HG03342 (cell line): ENCODE measurements around the gene NAGLU.
"Not testable (repeated sequence)": the region's sequence is repeated elsewhere in the genome, so short reads cannot be mapped to it uniquely, and the experiment has no call there.

Experiments
- ATAC-seq: cut with Tn5 transposase; IDR thresholded peaks from one replicate; pipeline ENCODE4 v1.9.1; 2021; ENCODE audit warnings: mild to moderate bottlenecking, moderate library complexity; ENCODE audit not compliant: unreplicated experiment

The NAGLU gene

DNA sequence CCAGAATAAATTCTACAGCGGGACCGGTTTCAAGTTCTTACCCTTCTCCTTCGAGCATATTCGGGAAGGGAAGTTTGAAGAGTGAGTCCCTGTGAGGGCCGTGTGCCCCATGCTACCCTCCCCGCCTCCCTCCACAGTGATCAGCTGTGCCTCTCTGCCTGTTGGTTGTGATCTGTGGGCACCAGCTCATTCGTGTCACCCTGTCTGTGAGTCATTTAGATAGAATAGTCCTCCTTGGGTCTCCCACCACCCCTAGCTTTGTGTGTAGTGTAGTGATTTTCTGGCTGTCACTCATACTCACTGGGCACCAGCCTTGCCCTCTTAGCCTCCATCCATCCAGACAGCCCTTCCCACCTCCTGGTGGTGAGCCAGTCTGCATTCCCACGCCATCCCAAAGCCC lies 15.0 kb upstream of the NAGLU start:
- ATAC-seq: no peak

DNA sequence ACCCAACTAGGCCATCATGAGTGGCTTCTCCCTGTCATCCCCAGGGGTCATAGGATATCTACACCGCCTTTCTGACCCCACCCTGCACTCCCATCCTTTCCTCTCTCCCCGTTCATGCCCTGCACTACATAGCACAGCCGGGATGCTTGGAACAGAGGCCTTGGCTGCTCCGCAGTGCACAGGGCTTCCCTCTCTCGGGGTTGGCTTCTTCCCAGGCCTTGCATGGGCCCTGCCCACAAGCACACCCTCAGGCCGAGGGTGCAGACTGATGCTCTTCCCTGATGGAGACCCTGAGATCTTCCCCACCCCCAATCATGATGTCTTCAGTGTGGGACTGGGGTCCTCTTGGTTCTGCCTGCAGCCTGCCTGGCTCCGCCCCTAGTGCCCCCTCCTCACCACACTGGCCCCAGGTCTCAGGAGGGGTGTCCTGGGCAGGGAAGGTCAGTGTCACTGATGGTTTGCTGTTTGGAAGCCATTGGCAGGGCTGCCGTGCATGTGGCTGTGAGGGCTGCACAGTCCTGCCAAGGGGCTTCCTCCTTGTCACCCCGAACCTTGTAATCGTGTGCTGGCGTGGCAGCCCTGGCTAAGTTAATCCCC lies 14.3 kb upstream of the NAGLU start:
- no peak for ATAC-seq

DNA sequence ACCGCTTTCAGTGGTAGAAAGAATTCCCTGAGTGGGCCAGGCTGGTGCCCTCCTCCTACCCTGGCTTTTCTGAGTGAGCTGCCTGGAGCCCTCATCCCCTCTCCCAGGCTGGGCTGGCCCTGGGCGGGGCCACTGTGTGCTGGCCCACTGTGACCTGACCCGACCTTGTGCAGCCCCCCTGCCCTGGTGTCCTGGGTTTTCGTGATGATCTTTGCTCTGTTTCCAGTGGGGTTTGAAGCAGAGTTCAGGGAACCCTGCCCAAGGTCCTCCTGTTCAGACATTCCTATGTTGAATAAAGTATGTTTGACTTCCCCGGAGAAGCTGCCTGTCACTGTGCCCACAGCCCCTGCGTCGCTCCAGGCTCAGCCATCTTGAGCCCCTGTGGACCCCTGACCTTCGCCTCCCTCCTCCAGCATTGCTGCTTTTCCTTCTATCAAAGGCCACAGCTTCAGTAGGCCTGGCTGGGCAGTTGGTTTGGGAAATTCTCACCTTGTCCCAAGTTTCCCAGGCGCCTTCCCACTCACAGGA lies 13.7 kb upstream of the NAGLU start:
- no peak for ATAC-seq

DNA sequence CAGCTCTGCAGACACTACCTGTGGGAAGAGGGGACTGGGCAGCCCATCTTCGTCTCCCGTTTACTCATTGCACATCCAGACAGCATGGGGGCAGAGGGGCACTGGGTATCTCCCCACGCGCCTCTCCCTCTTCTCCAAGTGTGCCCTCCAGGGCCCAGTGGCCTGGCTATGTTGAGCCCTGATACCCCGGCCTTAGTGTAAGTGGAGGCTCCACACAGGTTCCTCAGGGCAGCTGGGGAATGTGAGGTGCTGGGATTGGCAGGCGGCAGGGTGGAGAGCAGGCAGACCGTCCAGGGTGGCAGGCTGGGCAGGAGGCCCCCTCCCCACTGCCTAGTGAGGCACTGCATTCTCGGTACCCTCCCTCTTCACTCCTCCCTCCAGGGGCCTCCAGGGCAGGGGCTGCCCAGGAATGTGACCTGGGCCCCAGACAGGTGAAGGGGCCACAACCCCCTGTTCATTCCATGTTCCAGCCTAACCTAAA lies 13.2 kb upstream of the NAGLU start:
- ATAC-seq: no peak

DNA sequence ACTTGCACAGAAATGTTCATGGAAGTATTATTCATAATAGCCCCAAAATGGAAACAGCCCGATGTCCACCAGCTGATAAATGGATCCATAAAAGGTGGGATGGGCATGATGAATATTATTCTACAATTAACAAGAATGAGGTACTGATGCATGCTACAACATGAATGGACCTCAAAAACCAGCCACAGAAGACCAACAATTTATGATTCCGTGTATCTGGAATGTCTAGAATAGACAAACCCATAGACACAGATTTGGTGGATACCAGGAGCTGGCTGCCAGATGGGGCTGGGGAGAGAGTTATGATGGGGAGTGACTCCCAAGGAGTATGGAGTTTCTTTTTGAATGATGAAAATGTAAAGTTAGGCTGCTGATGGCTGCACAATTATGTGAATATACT lies 10.8 kb upstream of the NAGLU start:
- no peak for ATAC-seq

DNA sequence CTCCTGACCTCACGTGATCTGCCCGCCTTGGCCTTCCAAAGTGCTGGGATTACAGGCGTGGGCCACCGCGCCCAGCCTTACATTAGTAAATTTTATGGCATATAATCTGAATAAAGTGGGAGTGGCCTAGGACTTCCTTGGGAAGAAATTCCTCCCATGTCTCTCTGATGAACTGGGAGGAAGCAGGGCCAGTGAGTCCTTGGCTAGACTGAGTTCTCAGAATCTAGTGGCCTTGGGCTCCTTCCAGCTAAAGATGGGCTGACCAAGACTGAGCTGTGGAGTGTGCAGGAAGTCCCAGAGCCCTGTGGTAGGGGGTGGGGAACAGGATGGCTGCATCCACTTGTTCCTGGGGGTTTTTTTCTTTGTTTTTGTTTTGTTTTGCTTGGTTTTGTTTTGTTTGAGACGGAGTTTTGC lies 10.0 kb upstream of the NAGLU start:
- ATAC-seq: no peak

DNA sequence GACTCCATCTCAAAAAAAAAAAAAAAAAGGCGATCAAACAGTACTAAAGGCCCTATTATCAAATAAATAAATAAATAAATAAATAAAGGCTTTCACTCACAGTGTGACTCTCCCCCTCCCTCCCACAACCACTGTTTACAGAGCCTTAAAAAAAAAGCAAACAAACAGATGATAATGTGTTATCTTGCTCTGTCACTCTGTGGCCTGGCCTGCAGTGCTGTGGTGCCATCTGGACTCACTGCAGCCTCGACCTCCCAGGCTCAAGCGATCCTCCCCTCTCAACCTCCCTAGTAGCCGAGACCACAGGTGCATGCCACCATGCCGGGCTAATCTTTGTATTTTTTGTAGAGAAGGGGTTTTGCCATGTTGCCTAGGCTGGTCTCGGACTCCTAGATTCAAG lies 8.1 kb upstream of the NAGLU start:
- ATAC-seq: no peak

DNA sequence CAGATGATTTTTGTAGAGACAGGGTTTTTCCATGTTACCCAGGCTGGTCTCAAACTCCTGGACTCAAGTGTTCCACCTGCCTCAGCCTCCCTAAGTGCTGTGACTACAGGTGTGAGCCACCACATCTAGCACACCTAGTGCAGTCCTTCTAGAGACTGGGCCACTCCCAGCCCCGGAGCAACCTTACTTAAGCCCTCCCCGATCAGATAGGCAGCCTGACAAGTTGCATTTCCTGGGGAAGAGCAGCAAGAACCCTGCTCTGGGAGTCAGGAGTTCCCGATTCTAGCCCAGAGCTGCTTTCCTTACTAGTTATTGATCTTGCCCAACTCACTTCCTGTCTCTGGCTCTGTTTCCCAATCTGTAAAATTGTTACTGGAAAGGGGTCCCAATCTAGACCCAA lies 7.0 kb upstream of the NAGLU start:
- no peak for ATAC-seq

DNA sequence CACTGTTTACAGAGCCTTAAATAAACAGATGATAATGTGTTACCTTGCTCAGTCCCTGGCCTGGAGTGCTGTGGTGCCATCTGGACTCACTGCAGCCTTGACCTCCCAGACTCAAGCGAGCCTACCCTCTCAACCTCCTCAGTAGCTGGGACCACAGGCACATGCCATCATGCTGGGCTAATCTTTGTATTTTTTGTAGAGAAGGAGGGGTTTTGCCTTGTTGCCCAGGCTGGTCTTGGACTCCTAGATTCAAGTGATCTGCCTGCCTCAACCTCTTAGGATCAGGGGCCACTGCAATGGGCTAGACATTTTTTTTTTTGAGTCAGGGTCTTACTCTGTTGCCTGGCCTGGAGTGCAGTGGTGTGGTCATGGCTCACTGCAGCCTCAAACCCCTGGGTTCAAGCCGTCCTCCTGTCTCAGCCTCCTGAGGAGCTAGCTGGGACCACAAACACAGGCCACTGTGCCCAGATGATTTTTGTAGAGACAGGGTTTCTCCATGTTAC lies 5.0 kb upstream of the NAGLU start:
- no peak for ATAC-seq

DNA sequence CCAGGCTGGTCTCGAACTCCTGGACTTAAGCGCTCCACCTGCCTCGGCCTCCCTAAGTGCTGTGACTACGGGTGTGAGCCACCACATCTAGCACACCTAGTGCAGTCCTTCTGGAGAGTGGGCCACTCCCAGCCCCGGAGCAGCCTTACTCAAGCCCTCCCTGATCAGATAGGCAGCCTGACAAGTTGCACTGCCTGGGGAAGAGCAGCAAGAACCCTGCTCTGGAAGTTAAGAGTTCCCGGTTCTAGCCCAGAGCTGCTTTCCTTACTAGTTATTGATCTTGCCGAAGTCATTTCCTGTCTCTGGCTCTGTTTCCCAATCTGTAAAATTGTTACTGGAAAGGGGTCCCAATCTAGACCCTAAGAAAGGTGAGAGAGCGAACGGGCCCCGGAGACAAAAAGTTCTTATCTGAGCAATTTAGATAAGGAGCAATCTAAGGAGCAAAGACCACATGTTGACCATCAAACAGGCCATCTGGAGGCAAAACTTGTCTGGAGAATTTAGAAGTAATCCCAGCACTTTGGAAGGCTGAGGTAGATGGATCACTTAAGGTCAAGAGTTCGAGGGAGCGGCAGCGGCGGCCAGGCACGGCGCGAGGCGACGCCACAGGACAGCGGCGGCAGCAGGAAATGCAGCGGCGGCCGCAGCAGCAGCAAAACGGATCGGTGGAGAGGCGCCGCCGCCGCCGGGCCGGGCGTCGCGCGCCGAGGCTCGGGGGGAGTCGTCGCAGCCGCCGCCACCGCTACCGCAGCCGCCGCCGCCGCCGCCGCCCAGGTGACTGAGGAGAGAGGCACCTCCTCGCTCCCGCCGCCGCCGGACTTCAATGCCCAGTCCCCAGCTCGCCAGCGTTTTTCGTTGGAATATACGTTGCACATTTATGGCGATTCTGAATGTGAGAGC lies 4.3 kb upstream of the NAGLU start:
- no peak for ATAC-seq

DNA sequence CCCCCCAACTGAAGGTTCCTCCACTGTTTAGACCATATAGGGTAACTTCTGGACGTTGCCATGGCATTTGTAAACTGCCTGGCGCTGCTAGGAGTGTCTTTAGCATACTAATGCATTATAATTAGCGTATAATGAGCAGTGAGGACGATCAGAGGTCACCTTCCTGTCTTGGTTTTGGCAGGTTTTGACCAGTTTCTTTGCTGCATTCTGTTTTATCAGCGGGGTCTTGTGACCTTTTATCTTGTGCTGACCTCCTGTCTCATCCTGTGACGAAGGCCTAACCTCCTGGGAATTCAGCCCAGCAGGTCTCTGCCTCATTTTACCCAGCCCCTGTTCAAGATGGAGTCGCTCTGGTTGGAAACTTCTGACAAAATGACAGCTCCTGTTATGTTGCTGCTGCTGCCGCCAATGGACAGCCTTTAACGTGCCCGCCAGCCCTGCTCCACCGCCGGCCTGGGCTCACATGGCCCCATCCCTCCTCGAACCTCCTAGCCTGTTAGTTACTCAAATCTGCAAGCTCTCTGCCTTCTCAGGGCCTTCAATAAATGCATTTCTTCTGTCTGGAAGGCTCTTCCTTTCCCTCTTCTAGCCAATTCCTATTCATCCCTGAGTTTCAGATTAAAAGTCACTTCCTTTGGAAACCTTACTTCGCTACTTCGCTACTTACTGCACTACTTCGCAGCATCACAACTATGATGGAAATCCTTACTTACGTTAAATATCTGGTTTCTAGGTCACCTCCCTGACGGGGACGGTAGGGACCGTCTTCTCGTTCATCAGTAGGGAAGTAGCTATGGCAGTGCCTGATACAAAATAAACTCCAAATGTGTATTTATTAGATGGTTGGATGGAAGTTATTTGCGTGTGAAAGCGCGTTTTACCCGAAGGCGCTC lies 640 bp upstream of the NAGLU start:
- no peak for ATAC-seq

DNA sequence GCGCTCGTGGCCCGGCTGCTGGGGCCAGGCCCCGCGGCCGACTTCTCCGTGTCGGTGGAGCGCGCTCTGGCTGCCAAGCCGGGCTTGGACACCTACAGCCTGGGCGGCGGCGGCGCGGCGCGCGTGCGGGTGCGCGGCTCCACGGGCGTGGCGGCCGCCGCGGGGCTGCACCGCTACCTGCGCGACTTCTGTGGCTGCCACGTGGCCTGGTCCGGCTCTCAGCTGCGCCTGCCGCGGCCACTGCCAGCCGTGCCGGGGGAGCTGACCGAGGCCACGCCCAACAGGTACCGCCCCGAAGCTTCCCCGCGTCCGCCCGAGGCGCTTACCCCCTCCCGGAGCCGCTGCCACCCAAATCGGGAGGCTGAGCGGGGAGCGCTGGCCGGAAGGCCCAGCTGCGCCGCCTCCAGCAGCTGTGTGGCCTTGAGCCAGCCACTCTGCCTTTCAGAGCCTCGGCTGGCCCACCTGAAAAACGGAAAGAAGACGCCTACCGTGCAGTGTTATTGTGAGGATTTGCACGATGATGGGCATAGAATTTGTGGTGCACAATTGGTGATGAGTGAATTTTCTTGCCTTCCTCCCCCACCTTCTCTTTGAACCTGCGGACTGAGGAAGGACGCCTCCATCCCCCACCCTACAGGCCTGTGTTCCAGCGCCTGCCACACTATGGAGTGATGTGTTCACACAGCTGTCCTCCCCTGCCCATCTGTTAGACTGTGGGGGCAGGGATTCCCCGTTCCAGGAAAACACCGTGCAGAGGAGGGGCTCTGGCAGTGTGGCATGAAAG lies 523 bp downstream of the NAGLU start:
- peak; percentile 51 for ATAC-seq

DNA sequence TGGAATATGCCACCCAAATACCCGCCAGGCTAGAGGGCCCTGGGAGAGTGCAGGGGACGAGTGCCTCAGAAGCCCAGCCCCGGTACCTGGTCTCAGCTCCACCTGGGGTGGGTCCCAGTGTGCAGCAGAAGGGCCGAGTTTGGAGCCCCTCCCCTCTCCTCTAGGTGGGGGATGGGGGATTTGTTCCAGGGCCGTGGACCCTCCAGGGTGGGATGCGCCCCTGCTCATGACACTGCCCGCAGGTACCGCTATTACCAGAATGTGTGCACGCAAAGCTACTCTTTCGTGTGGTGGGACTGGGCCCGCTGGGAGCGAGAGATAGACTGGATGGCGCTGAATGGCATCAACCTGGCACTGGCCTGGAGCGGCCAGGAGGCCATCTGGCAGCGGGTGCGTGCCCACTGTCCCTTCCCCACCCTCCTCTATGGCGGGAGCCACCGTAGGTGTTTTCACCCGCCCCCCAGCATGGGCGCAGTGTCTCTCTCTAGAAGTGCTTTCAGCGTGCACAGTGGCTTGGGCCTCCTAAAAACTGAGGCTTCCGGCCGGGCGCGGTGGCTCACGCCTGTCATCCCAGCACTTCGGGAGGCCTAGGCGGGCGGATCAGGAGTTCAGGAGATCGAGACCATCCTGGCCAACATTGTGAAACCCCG lies 1.2 kb downstream of the NAGLU start:
- no peak for ATAC-seq

DNA sequence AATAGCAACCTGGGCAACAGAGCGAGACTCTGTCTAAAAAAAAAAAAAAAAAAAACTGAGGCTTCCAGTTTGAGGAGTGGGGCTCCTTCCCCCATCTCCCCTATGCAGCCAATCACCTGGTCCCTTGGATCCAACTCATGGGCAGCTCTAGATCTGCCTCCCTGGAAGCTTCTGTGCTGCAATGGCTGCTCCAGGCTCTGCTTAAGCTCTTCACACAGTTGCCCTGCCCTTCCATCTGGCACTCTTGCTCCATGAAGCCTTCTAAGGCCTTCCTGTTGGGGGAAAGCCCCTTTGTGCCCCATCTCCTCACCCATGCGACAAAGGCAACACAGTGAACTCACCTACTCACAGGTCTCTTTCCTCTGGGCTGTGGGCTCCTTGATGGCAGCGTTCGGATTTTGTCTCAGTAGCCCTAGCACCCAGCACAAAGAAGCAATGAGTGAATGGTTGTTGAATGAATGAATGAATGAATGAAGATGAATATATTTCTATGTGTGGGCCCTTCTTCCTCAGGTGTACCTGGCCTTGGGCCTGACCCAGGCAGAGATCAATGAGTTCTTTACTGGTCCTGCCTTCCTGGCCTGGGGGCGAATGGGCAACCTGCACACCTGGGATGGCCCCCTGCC lies 1.9 kb downstream of the NAGLU start:
- no peak for ATAC-seq

DNA sequence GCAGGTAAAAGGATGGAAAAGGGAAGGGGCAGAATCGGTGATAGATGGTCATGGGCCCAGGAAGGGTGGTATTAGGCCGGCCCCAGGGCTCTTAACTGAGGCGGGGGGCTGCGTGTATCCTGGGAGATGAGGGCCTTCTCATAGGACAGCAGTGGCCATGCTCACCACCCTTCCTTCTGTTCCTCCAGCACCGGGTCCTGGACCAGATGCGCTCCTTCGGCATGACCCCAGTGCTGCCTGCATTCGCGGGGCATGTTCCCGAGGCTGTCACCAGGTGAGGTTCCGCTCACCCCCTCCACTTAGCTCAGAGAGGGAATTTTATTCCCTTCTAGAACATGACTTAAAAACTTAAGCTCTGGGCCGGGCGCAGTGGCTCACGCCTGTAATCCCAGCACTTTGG lies 2.4 kb downstream of the NAGLU start:
- ATAC-seq: no peak

DNA sequence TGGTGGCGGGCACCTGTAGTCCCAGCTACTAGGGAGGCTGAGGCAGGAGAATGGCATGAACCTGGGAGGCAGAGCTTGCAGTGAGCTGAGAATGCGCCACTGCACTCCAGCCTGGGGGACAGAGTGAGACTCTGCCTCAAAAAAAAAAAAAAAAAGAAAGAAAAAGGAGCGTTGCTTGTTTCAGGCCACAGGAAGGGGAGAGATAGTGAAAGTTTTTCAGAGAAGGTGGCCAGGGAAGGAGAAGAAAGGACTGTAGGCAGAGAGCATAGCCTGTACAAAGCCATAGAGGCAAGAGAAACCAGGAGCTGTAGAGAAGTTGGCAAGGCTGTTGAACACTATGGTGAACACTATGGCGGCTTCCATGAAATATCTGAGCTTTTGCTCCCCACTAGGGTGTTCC lies 4.5 kb downstream of the NAGLU start:
- not testable (repeated sequence) for ATAC-seq

DNA sequence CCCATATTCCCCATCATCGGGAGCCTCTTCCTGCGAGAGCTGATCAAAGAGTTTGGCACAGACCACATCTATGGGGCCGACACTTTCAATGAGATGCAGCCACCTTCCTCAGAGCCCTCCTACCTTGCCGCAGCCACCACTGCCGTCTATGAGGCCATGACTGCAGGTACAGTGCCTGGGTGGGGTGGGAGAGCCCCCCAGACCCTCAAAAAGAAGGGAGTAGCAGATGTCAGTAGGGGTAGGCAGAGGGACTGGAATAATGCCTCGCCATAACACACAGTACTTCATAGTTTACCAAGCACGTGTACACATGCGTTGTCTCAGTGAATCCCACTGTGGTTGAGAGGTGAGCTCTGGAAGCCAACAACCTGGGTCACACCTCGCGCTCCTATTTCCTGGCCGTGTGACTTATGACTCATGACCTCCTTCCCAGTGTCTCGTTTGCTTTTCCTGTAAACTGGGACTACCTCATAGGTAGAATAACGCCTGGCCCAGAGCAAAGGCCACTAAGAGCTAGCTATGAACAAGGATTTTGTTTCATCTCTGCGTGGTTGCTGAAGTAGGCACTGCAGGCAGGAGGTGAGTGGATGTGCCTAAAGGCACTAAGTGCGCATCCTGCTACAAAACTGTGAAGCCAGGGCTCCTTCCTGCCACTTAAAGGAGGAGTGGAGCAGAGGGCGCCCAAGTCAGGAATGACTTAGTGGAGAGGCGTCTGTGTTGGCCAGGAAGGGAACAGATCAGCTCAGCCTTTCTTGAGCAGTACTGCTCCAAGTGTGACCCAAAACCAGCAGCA lies 5.2 kb downstream of the NAGLU start:
- ATAC-seq: no peak
